Hepatocyte (in vitro differentiated cells): ENCODE data around the gene SLC25A17. TPM values are rescaled to one million over a fixed set of nuclear protein-coding genes. Genes with fewer than 3 reads are reported as not detected.

Source experiments
- DNase-seq: peaks from one replicate; pipeline ENCODE4 v3.0.0-alpha.2; 2016; ENCODE audit warnings: low spot score
- H2AFZ ChIP-seq: fragments of 200-600 bp; sonication (generic); 2 replicates; pipeline ENCODE4 v1.6.0; 2016; ENCODE audit warnings: antibody characterized with exemption, mild to moderate bottlenecking
- H3K27ac ChIP-seq: fragments of 200-600 bp; sonication (generic); 2 replicates; pipeline ENCODE4 v1.5.1; 2016; ENCODE audit warnings: mild to moderate bottlenecking
- H3K27me3 ChIP-seq: fragments of 200-600 bp; sonication (generic); 2 replicates; pipeline ENCODE4 v1.6.1; 2016
- H3K36me3 ChIP-seq: fragments of 200-600 bp; sonication (generic); replicated peaks from 2 replicates; pipeline ENCODE4 v1.5.1; 2016; ENCODE audit warnings: low read depth; ENCODE audit not compliant: insufficient read depth
- H3K4me1 ChIP-seq: fragments of 200-600 bp; sonication (generic); 2 replicates; pipeline ENCODE4 v1.5.1; 2016; ENCODE audit warnings: mild to moderate bottlenecking, moderate library complexity; ENCODE audit not compliant: insufficient read depth
- H3K4me2 ChIP-seq: fragments of 200-600 bp; sonication (generic); 2 replicates; pipeline ENCODE4 v1.6.0; 2016
- H3K4me3 ChIP-seq: fragments of 200-600 bp; sonication (generic); 2 replicates; pipeline ENCODE4 v1.5.1; 2016; ENCODE audit warnings: mild to moderate bottlenecking
- H3K79me2 ChIP-seq: fragments of 200-600 bp; sonication (generic); 2 replicates; pipeline ENCODE4 v1.6.0; 2017; ENCODE audit warnings: mild to moderate bottlenecking
- H3K9me2 ChIP-seq: fragments of 200-600 bp; sonication (generic); replicated peaks from 2 replicates; pipeline ENCODE4 v1.6.0; 2017; ENCODE audit warnings: mild to moderate bottlenecking; ENCODE audit not compliant: insufficient read depth
- H3K9me3 ChIP-seq: fragments of 200-600 bp; sonication (generic); 2 replicates; pipeline ENCODE4 v1.5.1; 2016; ENCODE audit warnings: low read depth, mild to moderate bottlenecking
- H4K20me1 ChIP-seq: fragments of 200-600 bp; sonication (generic); 2 replicates; pipeline ENCODE4 v1.6.0; 2016; ENCODE audit warnings: mild to moderate bottlenecking; ENCODE audit not compliant: insufficient read depth, poor library complexity, severe bottlenecking
- CTCF ChIP-seq: fragments of 200-600 bp; sonication (generic); IDR thresholded peaks from 2 replicates; pipeline ENCODE4 v1.5.1; 2016; ENCODE audit warnings: antibody characterized with exemption, mild to moderate bottlenecking; ENCODE audit not compliant: poor library complexity
- EZH2 ChIP-seq: fragments of 200-600 bp; sonication (generic); IDR thresholded peaks from 2 replicates; pipeline ENCODE4 v1.6.1; 2016; ENCODE audit warnings: antibody characterized with exemption, mild to moderate bottlenecking, borderline replicate concordance
- EZH2phosphoT487 ChIP-seq: fragments of 200-600 bp; sonication (generic); IDR thresholded peaks from one replicate; pipeline ENCODE4 v1.6.1; 2018; ENCODE audit warnings: antibody characterized with exemption, mild to moderate bottlenecking, low read depth, moderate library complexity; ENCODE audit not compliant: unreplicated experiment, severe bottlenecking
- WGBS: methylation state at CpG from one replicate; pipeline ENCODE4 v1.1.6; 2016; ENCODE audit warnings: low lambda C conversion rate; ENCODE audit errors: missing lambda C conversion rate; 5-methylcytosine and 5-hydroxymethylcytosine counted together
- polyA plus RNA-seq: library from polyadenylated mRNA; unstranded; fragments of >200 nt; fragmentation: Nextera tagmentation; extraction: Ambion mirVana; gene quantifications from 2 replicates; pipeline ENCODE4 v1.2.1, GENCODE V29; 2016
- total RNA-seq: library from RNA; depleted of rRNA; stranded (reverse); fragments of >200 nt; gene quantifications from 2 replicates; pipeline ENCODE4 v1.2.3, GENCODE V29; 2014

The SLC25A17 gene
- total and polyA plus RNA-seq, 2 experiments from 2014 or later: 20.5 to 24.8 TPM

GRCh38 chr22:40806711-40807110, 12.4 kb downstream of the SLC25A17 start:
- Histone ChIP-seq H4K20me1 (no peaks in the 10 kb centered on the region), H3K27me3 (no peaks in the 10 kb centered on the region), H3K9me3 (no peaks in the 10 kb centered on the region), H3K4me3 (no peak overlapping the region), H3K27ac (no peak overlapping the region), H2AFZ (no peak overlapping the region), H3K9me2 (no peaks in the 10 kb centered on the region), H3K79me2 (peaks cover 47% of the 10 kb centered on the region), H3K4me2 (no peak overlapping the region), H3K36me3 (no peaks in the 10 kb centered on the region), H3K4me1 (no peaks in the 10 kb centered on the region)
- 100% methylated on average over 3 of the region's 3 CpGs for WGBS
- DNase-seq: no peak
- no peak for TF ChIP-seq EZH2phosphoT487
- TF ChIP-seq CTCF: no peak
- TF ChIP-seq EZH2: no peak

DNA sequence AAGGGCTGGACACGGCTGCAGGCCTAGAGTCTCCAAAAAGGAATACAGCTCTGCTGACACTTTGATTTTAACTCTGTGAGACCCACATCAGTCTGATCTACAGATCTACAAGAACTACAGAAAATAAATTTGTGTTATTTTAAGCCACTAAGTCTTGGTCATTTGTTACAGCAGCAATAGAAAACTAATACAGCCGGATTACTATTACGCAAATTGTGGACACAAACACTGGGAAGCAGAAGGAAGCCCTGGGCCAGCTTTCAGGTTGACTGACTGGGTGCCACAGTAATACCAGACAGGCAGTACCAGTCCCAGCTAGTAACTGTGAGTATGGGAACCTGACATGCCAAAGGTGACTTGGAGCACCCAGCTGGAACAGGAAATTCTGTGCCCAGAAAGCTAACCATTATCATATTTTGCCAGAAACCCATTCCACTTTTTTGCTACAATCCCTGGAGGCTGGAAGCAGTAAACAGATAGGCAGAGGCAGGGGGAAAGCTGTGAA, 13.4 kb downstream of the SLC25A17 start:
- H3K27me3 ChIP-seq: no peaks in the 10 kb centered on the region
- H3K9me2 ChIP-seq: no peaks in the 10 kb centered on the region
- no peak overlapping the region for H3K4me2 ChIP-seq
- H3K4me1 ChIP-seq: no peaks in the 10 kb centered on the region
- H3K27ac ChIP-seq: no peak overlapping the region
- TF ChIP-seq EZH2 (no peak), CTCF (no peak), EZH2phosphoT487 (no peak)
- no peak for DNase-seq
- H3K9me3 ChIP-seq: no peaks in the 10 kb centered on the region
- 82% methylated on average over 3 of the region's 3 CpGs for WGBS
- H3K79me2 ChIP-seq: peaks cover 42% of the 10 kb centered on the region
- H3K36me3 ChIP-seq: no peaks in the 10 kb centered on the region
- H3K4me3 ChIP-seq: no peak overlapping the region
- H2AFZ ChIP-seq: no peak overlapping the region
- no peaks in the 10 kb centered on the region for H4K20me1 ChIP-seq

GRCh38 chr22:40805239-40805638, 13.9 kb downstream of the SLC25A17 start:
- no peak for TF ChIP-seq EZH2phosphoT487
- no peak for TF ChIP-seq EZH2
- no peak for TF ChIP-seq CTCF
- no peak for DNase-seq
- H3K27me3 ChIP-seq: no peaks in the 10 kb centered on the region

GRCh38 chr22:40803321-40803720, 15.8 kb downstream of the SLC25A17 start:
- H3K4me1 ChIP-seq: no peaks in the 10 kb centered on the region
- no peak overlapping the region for H2AFZ ChIP-seq
- TF ChIP-seq EZH2: no peak
- no peak for TF ChIP-seq CTCF
- TF ChIP-seq EZH2phosphoT487: no peak
- H3K27ac ChIP-seq: no peak overlapping the region
- no peaks in the 10 kb centered on the region for H3K9me3 ChIP-seq
- WGBS: 88% methylated on average over 1 of the region's 1 CpG
- no peaks in the 10 kb centered on the region for H4K20me1 ChIP-seq
- no peaks in the 10 kb centered on the region for H3K27me3 ChIP-seq
- no peaks in the 10 kb centered on the region for H3K9me2 ChIP-seq
- H3K36me3 ChIP-seq: no peaks in the 10 kb centered on the region
- DNase-seq: no peak
- no peak overlapping the region for H3K4me2 ChIP-seq
- no peak overlapping the region for H3K4me3 ChIP-seq
- peaks cover 24% of the 10 kb centered on the region for H3K79me2 ChIP-seq

More at GRCh38 chr22:40805239-40805638, 13.9 kb downstream of the SLC25A17 start:
- Histone ChIP-seq H3K9me3 (no peaks in the 10 kb centered on the region), H3K9me2 (no peaks in the 10 kb centered on the region), H2AFZ (no peak overlapping the region), H4K20me1 (no peaks in the 10 kb centered on the region), H3K36me3 (no peaks in the 10 kb centered on the region), H3K79me2 (peaks cover 38% of the 10 kb centered on the region), H3K4me3 (no peak overlapping the region), H3K27ac (no peak overlapping the region), H3K4me1 (no peaks in the 10 kb centered on the region), H3K4me2 (no peak overlapping the region)
- WGBS: 81% methylated on average over 4 of the region's 4 CpGs
